ENCODE data around the gene INSR.

INSR gene

GRCh38 chr19:7294558-7295212 lies 471 bp upstream of the INSR start:
- DNase-seq, result peak; percentile 33

GRCh38 chr19:7292950-7293761 lies 1.1 kb downstream of the INSR start:
- DNase-seq, result no peak

GRCh38 chr19:7292352-7292949 lies 1.8 kb downstream of the INSR start:
- DNase-seq, result no peak

GRCh38 chr19:7288977-7289376 lies 5.2 kb downstream of the INSR start:
- DNase-seq, result no peak

- DNase-seq, result no peak
Measured at GRCh38 chr19:7288131-7288530, 6.1 kb downstream of the INSR start.

- no peak for DNase-seq
Measured at GRCh38 chr19:7287722-7288121, 6.5 kb downstream of the INSR start.

- DNase-seq, result no peak
Measured at GRCh38 chr19:7280940-7281666, 13.1 kb downstream of the INSR start.

- no peak for DNase-seq
Measured at GRCh38 chr19:7272856-7273578, 21.2 kb downstream of the INSR start.

GRCh38 chr19:7268705-7269098 lies 25.5 kb downstream of the INSR start:
- DNase-seq, result no peak

- DNase-seq, result no peak
Measured at GRCh38 chr19:7267792-7268704, 26.2 kb downstream of the INSR start.

- no peak for DNase-seq
Measured at GRCh38 chr19:7266832-7267231, 27.4 kb downstream of the INSR start.

GRCh38 chr19:7265963-7266362 lies 28.3 kb downstream of the INSR start:
- DNase-seq, result no peak

GRCh38 chr19:7264858-7265257 lies 29.4 kb downstream of the INSR start:
- DNase-seq, result no peak

GRCh38 chr19:7263521-7263920 lies 30.7 kb downstream of the INSR start:
- DNase-seq, result no peak

- DNase-seq, result no peak
Measured at GRCh38 chr19:7263066-7263465, 31.1 kb downstream of the INSR start.

- DNase-seq, result no peak
Measured at GRCh38 chr19:7262470-7262869, 31.7 kb downstream of the INSR start.

- DNase-seq, result no peak
Measured at GRCh38 chr19:7260161-7260560, 34.1 kb downstream of the INSR start.

GRCh38 chr19:7258840-7259395 lies 35.3 kb downstream of the INSR start:
- DNase-seq, result no peak

GRCh38 chr19:7258041-7258839 lies 36.0 kb downstream of the INSR start:
- DNase-seq, result no peak
